ENCODE data around the gene DDR2.
"Not testable (repeated sequence)": the region's sequence is repeated elsewhere in the genome, so short reads cannot be mapped to it uniquely, and the experiment has no call there.

Gene DDR2

GRCh38 chr1:162725301-162725837, 93.1 kb downstream of the DDR2 start:
- DNase-seq (ENCODE audit: low read depth in 2 of 2) = no peak

GRCh38 chr1:162726555-162726954, 94.3 kb downstream of the DDR2 start:
- DNase-seq (ENCODE audit: low read depth in 2 of 2) = no peak

GRCh38 chr1:162727493-162727892, 95.2 kb downstream of the DDR2 start:
- not testable (repeated sequence) for DNase-seq (ENCODE audit: low read depth in 2 of 2)

GRCh38 chr1:162728573-162728972, 96.3 kb downstream of the DDR2 start:
- DNase-seq (ENCODE audit: low read depth in 2 of 2) = no peak

GRCh38 chr1:162729195-162729774, 97.0 kb downstream of the DDR2 start:
- not testable (repeated sequence) for DNase-seq (ENCODE audit: low read depth in 2 of 2)

- DNase-seq (ENCODE audit: low read depth in 2 of 2) = no peak
Measured at GRCh38 chr1:162732094-162732493, 99.8 kb downstream of the DDR2 start.

GRCh38 chr1:162732566-162733335, 100.5 kb downstream of the DDR2 start:
- no peak for DNase-seq (ENCODE audit: low read depth in 2 of 2)

- DNase-seq (ENCODE audit: low read depth in 2 of 2) = no peak
Measured at GRCh38 chr1:162733336-162733590, 101.0 kb downstream of the DDR2 start.

- DNase-seq (ENCODE audit: low read depth in 2 of 2) = no peak
Measured at GRCh38 chr1:162734047-162734446, 101.8 kb downstream of the DDR2 start.

GRCh38 chr1:162736184-162736583, 103.9 kb downstream of the DDR2 start:
- DNase-seq (ENCODE audit: low read depth in 2 of 2) = no peak

GRCh38 chr1:162736633-162737067, 104.4 kb downstream of the DDR2 start:
- DNase-seq (ENCODE audit: low read depth in 2 of 2) = no peak

- DNase-seq (ENCODE audit: low read depth in 2 of 2) = no peak
Measured at GRCh38 chr1:162740755-162741154, 108.5 kb downstream of the DDR2 start.

GRCh38 chr1:162741574-162741973, 109.3 kb downstream of the DDR2 start:
- no peak for DNase-seq (ENCODE audit: low read depth in 2 of 2)

- DNase-seq (ENCODE audit: low read depth in 2 of 2) = not testable (repeated sequence)
Measured at GRCh38 chr1:162746264-162746942, 114.1 kb downstream of the DDR2 start.

GRCh38 chr1:162753001-162753658, 120.9 kb downstream of the DDR2 start:
- DNase-seq (ENCODE audit: low read depth in 2 of 2) = no peak

GRCh38 chr1:162753998-162754585, 121.8 kb downstream of the DDR2 start:
- no peak for DNase-seq (ENCODE audit: low read depth in 2 of 2)

GRCh38 chr1:162755306-162755705, 123.0 kb downstream of the DDR2 start:
- DNase-seq (ENCODE audit: low read depth in 2 of 2) = no peak

GRCh38 chr1:162756523-162756922, 124.3 kb downstream of the DDR2 start:
- no peak for DNase-seq (ENCODE audit: low read depth in 2 of 2)

GRCh38 chr1:162757476-162757875, 125.2 kb downstream of the DDR2 start:
- no peak for DNase-seq (ENCODE audit: low read depth in 2 of 2)

GRCh38 chr1:162765788-162766187, 133.5 kb downstream of the DDR2 start:
- DNase-seq (ENCODE audit: low read depth in 2 of 2) = no peak

- no peak for DNase-seq (ENCODE audit: low read depth in 2 of 2)
Measured at GRCh38 chr1:162772571-162773154, 140.4 kb downstream of the DDR2 start.

GRCh38 chr1:162774007-162774406, 141.7 kb downstream of the DDR2 start:
- no peak for DNase-seq (ENCODE audit: low read depth in 2 of 2)
